DMS114 treated with DMSO at 0.1 percent for 48 hours (cell line): Measurements from ENCODE around the gene PRKN.
A peak's percentile ranks its signal among the peaks of the same experiment; 100 is the strongest.

Experiments
- DNase-seq: peaks from one replicate; lab custom pipeline; 2025; ENCODE audit not compliant: unreplicated experiment; lab: John Stamatoyannopoulos, UW

Gene PRKN

GRCh38 chr6:162727322-162728182 lies at the start of gene PRKN, which contains the start of gene PACRG:
Gene PRKN (minus strand): TSS chr6:162727766.
Gene PACRG (plus strand): TSS chr6:162727974.
- DNase-seq: peak; percentile 79

- no peak for DNase-seq
Measured at GRCh38 chr6:162777091-162777490, 49.5 kb upstream of the PRKN start.

- no peak for DNase-seq
Measured at GRCh38 chr6:162773996-162774395, 46.4 kb upstream of the PRKN start.

GRCh38 chr6:162772466-162772865 lies 44.9 kb upstream of the PRKN start:
- DNase-seq: no peak

- DNase-seq: no peak
Measured at GRCh38 chr6:162770955-162771354, 43.4 kb upstream of the PRKN start.

GRCh38 chr6:162770136-162770535 lies 42.6 kb upstream of the PRKN start:
- DNase-seq: no peak

GRCh38 chr6:162753775-162754174 lies 26.2 kb upstream of the PRKN start:
- DNase-seq: no peak

- DNase-seq: no peak
Measured at GRCh38 chr6:162751211-162751859, 23.8 kb upstream of the PRKN start.

- no peak for DNase-seq
Measured at GRCh38 chr6:162750776-162751175, 23.2 kb upstream of the PRKN start.

GRCh38 chr6:162736961-162737360 lies 9.4 kb upstream of the PRKN start:
- DNase-seq: no peak

- no peak for DNase-seq
Measured at GRCh38 chr6:162733489-162733888, 5.9 kb upstream of the PRKN start.

GRCh38 chr6:162730502-162730901 lies 2.9 kb upstream of the PRKN start:
- DNase-seq: no peak

- no peak for DNase-seq
Measured at GRCh38 chr6:162728706-162729105, 1.1 kb upstream of the PRKN start.

GRCh38 chr6:162728197-162728596 lies 631 bp upstream of the PRKN start:
- DNase-seq: no peak

- no peak for DNase-seq
Measured at GRCh38 chr6:162726947-162727321, 632 bp downstream of the PRKN start.

- no peak for DNase-seq
Measured at GRCh38 chr6:162722633-162723032, 4.9 kb downstream of the PRKN start.

GRCh38 chr6:162722226-162722625 lies 5.3 kb downstream of the PRKN start:
- no peak for DNase-seq

- no peak for DNase-seq
Measured at GRCh38 chr6:162721404-162721687, 6.2 kb downstream of the PRKN start.

GRCh38 chr6:162719528-162719927 lies 8.0 kb downstream of the PRKN start:
- no peak for DNase-seq

- no peak for DNase-seq
Measured at GRCh38 chr6:162715601-162716000, 12.0 kb downstream of the PRKN start.

- no peak for DNase-seq
Measured at GRCh38 chr6:162713974-162714780, 13.4 kb downstream of the PRKN start.

GRCh38 chr6:162712694-162713093 lies 14.9 kb downstream of the PRKN start:
- no peak for DNase-seq
